Measurements from ENCODE around the gene KRT17. TPM values are rescaled to one million over a fixed set of nuclear protein-coding genes. Genes with fewer than 3 reads are reported as not detected.

The KRT17 gene
- total RNA-seq, 1 experiment from 2014 or later = 1.5 TPM

DNA sequence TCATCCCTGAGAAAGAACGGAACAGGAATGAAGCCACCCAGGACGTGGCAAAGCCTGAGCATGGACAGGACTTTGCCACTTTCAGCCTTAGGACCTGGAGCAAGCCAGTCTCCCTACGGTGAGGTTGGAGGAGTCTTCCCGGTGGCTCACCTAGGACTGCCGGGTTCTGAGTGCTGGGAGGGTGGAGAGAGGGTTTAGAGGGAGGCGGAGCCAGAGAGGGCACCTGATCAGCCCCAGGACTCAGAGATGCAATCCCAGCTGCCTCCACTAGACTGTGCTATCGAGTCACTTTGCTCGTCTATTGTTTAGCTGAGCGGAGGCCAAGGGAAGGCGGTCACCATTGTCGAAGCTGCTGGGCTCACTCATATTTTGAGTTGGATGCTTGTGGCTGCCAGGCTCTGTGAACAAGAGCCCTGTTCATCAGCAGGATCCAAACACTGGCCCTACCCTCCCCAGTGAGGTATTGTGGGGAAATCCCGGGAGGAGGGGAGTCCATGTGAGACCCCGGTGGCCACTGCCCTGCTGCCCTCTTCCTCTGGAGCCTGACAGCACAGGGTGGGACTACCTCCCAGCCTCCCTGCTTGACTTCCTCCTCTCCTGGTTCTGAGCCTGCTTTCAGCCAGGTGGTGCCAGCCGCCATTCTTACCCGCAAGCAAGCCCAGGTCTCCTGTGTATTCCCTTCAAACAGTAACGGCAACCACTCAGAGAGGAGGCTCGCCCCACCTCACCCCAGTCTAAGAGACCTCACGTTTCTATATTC, 44.7 kb downstream of the KRT17 start:
- Mint-ChIP-seq H3K27ac (no peak overlapping the region), H3K4me3 (no peak overlapping the region), H3K36me3 (no peaks in the 10 kb centered on the region)

DNA sequence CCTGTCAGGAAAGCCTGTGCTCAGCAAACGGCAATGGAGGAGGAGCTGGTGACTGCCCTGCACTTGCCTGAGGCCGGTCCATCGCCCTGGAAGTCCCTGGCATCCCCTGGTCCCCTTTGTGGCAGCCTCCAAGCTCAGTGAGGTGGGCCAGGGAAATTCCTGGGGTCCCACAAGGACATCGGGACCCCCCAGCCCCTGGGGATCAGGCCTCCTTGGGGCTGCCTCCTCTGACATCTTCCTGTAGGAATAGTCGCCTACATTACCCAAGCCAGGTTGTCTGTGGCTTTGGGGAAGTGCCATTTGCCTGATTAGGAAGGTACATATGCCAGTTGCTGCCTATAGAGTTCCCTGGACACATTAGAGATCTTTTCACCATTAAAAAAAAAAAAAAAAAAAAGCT, 45.4 kb downstream of the KRT17 start:
- DNase-seq (ENCODE audit: low spot score) (no peak), ATAC-seq (no peak)
- CTCF ChIA-PET = interaction anchor here (0.6 to 2.8 kb wide), 32 partner anchors 8 to 760 kb away, joined by 3 to 75 read pairs (median 6); partner anchors contain the start of gene KRT9
- H3K27ac Mint-ChIP-seq = no peak overlapping the region
- H3K4me3 Mint-ChIP-seq = no peak overlapping the region
- H3K27me3 Mint-ChIP-seq (ENCODE audit: low read depth) = peaks cover 29% of the 10 kb centered on the region
- TF ChIP-seq, protein P1, sequence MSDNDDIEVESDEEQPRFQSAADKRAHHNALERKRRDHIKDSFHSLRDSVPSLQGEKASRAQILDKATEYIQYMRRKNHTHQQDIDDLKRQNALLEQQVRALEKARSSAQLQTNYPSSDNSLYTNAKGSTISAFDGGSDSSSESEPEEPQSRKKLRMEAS (CRISPR knock-in tag; IDR thresholded peaks at IDR 0.05) = no peak
- no peak for TF ChIP-seq SP1 (CRISPR knock-in tag; conservative IDR thresholded peaks at IDR 0.05)
- TF ChIP-seq, protein P2, sequence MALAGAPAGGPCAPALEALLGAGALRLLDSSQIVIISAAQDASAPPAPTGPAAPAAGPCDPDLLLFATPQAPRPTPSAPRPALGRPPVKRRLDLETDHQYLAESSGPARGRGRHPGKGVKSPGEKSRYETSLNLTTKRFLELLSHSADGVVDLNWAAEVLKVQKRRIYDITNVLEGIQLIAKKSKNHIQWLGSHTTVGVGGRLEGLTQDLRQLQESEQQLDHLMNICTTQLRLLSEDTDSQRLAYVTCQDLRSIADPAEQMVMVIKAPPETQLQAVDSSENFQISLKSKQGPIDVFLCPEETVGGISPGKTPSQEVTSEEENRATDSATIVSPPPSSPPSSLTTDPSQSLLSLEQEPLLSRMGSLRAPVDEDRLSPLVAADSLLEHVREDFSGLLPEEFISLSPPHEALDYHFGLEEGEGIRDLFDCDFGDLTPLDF (CRISPR knock-in tag; IDR thresholded peaks at IDR 0.05) = no peak
- TF ChIP-seq, protein P3, sequence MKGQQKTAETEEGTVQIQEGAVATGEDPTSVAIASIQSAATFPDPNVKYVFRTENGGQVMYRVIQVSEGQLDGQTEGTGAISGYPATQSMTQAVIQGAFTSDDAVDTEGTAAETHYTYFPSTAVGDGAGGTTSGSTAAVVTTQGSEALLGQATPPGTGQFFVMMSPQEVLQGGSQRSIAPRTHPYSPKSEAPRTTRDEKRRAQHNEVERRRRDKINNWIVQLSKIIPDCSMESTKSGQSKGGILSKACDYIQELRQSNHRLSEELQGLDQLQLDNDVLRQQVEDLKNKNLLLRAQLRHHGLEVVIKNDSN (CRISPR knock-in tag; IDR thresholded peaks at IDR 0.05) = no peak
- no peak for TF ChIP-seq ZNF121 (CRISPR knock-in tag; IDR thresholded peaks at IDR 0.05)
- TF ChIP-seq RORB (CRISPR knock-in tag; IDR thresholded peaks at IDR 0.05) = no peak
- TF ChIP-seq ELF4 (CRISPR knock-in tag; IDR thresholded peaks at IDR 0.05; ENCODE audit: low read depth) = no peak
- no peak for TF ChIP-seq ZNF671 (CRISPR knock-in tag; IDR thresholded peaks at IDR 0.05)
- no peak for TF ChIP-seq ZNF416 (CRISPR knock-in tag; IDR thresholded peaks at IDR 0.05)
- TF ChIP-seq TP53 (CRISPR knock-in tag; IDR thresholded peaks at IDR 0.05) = no peak
- no peak for TF ChIP-seq FOXP1 (CRISPR knock-in tag; IDR thresholded peaks at IDR 0.05; ENCODE audit: borderline replicate concordance)
- no peak for TF ChIP-seq ZBTB21 (CRISPR knock-in tag; IDR thresholded peaks at IDR 0.05; ENCODE audit: borderline replicate concordance)
- TF ChIP-seq ZNF138 (CRISPR knock-in tag; conservative IDR thresholded peaks at IDR 0.05) = no peak
- TF ChIP-seq, protein P4, sequence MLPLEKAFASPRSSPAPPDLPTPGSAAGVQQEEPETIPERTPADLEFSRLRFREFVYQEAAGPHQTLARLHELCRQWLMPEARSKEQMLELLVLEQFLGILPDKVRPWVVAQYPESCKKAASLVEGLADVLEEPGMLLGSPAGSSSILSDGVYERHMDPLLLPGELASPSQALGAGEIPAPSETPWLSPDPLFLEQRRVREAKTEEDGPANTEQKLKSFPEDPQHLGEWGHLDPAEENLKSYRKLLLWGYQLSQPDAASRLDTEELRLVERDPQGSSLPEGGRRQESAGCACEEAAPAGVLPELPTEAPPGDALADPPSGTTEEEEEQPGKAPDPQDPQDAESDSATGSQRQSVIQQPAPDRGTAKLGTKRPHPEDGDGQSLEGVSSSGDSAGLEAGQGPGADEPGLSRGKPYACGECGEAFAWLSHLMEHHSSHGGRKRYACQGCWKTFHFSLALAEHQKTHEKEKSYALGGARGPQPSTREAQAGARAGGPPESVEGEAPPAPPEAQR (CRISPR knock-in tag; IDR thresholded peaks at IDR 0.05) = no peak
- no peak for TF ChIP-seq TEAD1 (CRISPR knock-in tag; IDR thresholded peaks at IDR 0.05)
- no peak for TF ChIP-seq GABPB1 (CRISPR knock-in tag; IDR thresholded peaks at IDR 0.05)
- TF ChIP-seq GTF2I (CRISPR knock-in tag; conservative IDR thresholded peaks at IDR 0.05) = no peak
- TF ChIP-seq, protein P5, sequence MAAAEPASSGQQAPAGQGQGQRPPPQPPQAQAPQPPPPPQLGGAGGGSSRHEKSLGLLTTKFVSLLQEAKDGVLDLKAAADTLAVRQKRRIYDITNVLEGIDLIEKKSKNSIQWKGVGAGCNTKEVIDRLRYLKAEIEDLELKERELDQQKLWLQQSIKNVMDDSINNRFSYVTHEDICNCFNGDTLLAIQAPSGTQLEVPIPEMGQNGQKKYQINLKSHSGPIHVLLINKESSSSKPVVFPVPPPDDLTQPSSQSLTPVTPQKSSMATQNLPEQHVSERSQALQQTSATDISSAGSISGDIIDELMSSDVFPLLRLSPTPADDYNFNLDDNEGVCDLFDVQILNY (CRISPR knock-in tag; IDR thresholded peaks at IDR 0.05) = no peak
- TF ChIP-seq, protein P6, sequence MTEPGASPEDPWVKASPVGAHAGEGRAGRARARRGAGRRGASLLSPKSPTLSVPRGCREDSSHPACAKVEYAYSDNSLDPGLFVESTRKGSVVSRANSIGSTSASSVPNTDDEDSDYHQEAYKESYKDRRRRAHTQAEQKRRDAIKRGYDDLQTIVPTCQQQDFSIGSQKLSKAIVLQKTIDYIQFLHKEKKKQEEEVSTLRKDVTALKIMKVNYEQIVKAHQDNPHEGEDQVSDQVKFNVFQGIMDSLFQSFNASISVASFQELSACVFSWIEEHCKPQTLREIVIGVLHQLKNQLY (CRISPR knock-in tag; IDR thresholded peaks at IDR 0.05) = no peak
- no peaks in the 10 kb centered on the region; the same call in 1 of the 2 replicates for H3K9me3 Mint-ChIP-seq
- H3K36me3 Mint-ChIP-seq = no peaks in the 10 kb centered on the region
- POLR2A ChIA-PET = interaction anchor here (0.6 to 1.0 kb wide), 3 partner anchors 110 to 383 kb away, joined by 3 to 5 read pairs (median 4); no protein-coding TSS in a partner anchor
- H3K4me1 Mint-ChIP-seq = peaks cover 11% of the 10 kb centered on the region

More for the DNA sequence above, 44.7 kb downstream of the KRT17 start:
- TF ChIP-seq SP1 (CRISPR knock-in tag; conservative IDR thresholded peaks at IDR 0.05) (peak; percentile 33; the same call in 1 of the 2 replicates), ZNF121 (CRISPR knock-in tag; IDR thresholded peaks at IDR 0.05) (no peak), JAZF1 (CRISPR knock-in tag; IDR thresholded peaks at IDR 0.05) (no peak), ATF1 (CRISPR knock-in tag; IDR thresholded peaks at IDR 0.05) (no peak)
- TF ChIP-seq, protein P1 (CRISPR knock-in tag; IDR thresholded peaks at IDR 0.05) = peak; percentile 78
- TF ChIP-seq, protein P7, sequence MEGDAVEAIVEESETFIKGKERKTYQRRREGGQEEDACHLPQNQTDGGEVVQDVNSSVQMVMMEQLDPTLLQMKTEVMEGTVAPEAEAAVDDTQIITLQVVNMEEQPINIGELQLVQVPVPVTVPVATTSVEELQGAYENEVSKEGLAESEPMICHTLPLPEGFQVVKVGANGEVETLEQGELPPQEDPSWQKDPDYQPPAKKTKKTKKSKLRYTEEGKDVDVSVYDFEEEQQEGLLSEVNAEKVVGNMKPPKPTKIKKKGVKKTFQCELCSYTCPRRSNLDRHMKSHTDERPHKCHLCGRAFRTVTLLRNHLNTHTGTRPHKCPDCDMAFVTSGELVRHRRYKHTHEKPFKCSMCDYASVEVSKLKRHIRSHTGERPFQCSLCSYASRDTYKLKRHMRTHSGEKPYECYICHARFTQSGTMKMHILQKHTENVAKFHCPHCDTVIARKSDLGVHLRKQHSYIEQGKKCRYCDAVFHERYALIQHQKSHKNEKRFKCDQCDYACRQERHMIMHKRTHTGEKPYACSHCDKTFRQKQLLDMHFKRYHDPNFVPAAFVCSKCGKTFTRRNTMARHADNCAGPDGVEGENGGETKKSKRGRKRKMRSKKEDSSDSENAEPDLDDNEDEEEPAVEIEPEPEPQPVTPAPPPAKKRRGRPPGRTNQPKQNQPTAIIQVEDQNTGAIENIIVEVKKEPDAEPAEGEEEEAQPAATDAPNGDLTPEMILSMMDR (IDR thresholded peaks at IDR 0.05) = peak; percentile 84
- TF ChIP-seq, protein P3 (CRISPR knock-in tag; IDR thresholded peaks at IDR 0.05) = peak; percentile 79; the same call in 1 of the 2 replicates
- TF ChIP-seq, protein P8, sequence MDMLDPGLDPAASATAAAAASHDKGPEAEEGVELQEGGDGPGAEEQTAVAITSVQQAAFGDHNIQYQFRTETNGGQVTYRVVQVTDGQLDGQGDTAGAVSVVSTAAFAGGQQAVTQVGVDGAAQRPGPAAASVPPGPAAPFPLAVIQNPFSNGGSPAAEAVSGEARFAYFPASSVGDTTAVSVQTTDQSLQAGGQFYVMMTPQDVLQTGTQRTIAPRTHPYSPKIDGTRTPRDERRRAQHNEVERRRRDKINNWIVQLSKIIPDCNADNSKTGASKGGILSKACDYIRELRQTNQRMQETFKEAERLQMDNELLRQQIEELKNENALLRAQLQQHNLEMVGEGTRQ (CRISPR knock-in tag; IDR thresholded peaks at IDR 0.05) = peak; percentile 78
- POLR2A ChIA-PET = interaction anchor here (0.6 to 1.0 kb wide), 3 partner anchors 110 to 384 kb away, joined by 3 to 5 read pairs (median 4); no protein-coding TSS in a partner anchor
- H3K4me1 Mint-ChIP-seq = peaks cover 11% of the 10 kb centered on the region
- ATAC-seq (peak; percentile 99), DNase-seq (ENCODE audit: low spot score) (peak; percentile 97)
- CTCF ChIA-PET = interaction anchor here (0.5 to 2.8 kb wide), 40 partner anchors 9 to 761 kb away, joined by 3 to 75 read pairs (median 5); partner anchors contain the start of gene KRT9
- H3K9me3 Mint-ChIP-seq = no peaks in the 10 kb centered on the region; the same call in 1 of the 2 replicates
- peaks cover 29% of the 10 kb centered on the region for H3K27me3 Mint-ChIP-seq (ENCODE audit: low read depth)

Data from WTC11 (cell line).